Suprapubic skin (tissue), 3 donors: ENCODE measurements around the gene TOM1L2.

ENCODE experiments used
- POLR2AphosphoS5 ChIP-seq, 3 donors: sonication (generic); formaldehyde crosslinking; IDR thresholded peaks; one replicate each; pipeline ENCODE4 v1.6.1; 2017; ENCODE audit warnings: antibody characterized with exemption in 3 of 3
- TF ChIP-seq, protein P1 (sequence below), 2 donors: fragments of 200-600 bp in 1 of 2; fragments of 450-650 bp in 1 of 2; sonication (generic) in 1 of 2; IDR thresholded peaks; one replicate each; pipeline ENCODE4 v1.5.1; 2016 to 2019; ENCODE audit warnings: antibody characterized with exemption in 2 of 2, mild to moderate bottlenecking in 1 of 2, moderate library complexity in 1 of 2

GRCh38 chr17:17876959-17877528, 95.2 kb downstream of the TOM1L2 start:
- TF ChIP-seq, protein P1, sequence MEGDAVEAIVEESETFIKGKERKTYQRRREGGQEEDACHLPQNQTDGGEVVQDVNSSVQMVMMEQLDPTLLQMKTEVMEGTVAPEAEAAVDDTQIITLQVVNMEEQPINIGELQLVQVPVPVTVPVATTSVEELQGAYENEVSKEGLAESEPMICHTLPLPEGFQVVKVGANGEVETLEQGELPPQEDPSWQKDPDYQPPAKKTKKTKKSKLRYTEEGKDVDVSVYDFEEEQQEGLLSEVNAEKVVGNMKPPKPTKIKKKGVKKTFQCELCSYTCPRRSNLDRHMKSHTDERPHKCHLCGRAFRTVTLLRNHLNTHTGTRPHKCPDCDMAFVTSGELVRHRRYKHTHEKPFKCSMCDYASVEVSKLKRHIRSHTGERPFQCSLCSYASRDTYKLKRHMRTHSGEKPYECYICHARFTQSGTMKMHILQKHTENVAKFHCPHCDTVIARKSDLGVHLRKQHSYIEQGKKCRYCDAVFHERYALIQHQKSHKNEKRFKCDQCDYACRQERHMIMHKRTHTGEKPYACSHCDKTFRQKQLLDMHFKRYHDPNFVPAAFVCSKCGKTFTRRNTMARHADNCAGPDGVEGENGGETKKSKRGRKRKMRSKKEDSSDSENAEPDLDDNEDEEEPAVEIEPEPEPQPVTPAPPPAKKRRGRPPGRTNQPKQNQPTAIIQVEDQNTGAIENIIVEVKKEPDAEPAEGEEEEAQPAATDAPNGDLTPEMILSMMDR (IDR thresholded peaks at IDR 0.05), result no peak
- TF ChIP-seq POLR2AphosphoS5 (IDR thresholded peaks at IDR 0.05), result no peak
